ENCODE data around the gene LGMN.
"Not testable (repeated sequence)": the region's sequence is repeated elsewhere in the genome, so short reads cannot be mapped to it uniquely, and the experiment has no call there.

LGMN gene

DNA sequence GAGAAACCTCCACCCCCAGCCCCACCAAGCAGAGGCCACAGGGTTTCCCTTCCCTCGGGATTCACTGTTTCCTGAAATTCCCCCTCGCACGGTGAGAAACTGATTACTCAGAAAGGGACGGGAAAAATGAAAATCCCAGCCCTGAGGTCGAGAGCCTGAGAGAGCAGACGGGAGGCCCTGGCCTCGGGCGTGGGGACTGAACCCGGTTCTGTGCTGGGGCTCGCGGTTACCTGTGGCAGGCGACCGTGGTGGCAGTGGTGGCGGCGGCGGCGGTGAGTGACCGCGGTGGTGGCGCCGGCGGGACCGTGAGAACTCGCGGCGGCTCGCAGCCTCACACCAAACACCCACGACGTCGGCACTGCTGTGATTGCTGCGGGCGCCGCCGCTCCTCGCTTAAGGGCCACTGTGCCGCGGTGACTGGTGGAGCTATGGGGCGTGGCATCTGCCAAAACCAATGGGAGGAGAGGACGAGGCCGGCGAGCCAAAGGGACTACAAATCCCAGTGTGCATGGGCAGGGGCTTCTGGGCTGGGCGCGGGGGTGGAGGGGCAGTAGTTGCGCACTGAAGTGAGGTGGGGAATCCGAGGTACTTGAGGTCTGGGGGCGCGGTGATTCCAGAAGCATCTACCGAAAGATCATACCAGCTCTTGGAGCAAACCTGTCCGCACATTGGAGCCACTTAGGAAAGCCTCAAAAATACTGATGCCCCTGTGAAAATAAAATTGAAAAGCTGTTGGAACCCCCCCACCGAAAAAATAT is at the start of gene LGMN:
TSS of gene LGMN (minus strand) at position 369 of the 758 bp plus-strand sequence. CDS start 15,841 bp downstream, outside the sequence.
- DNase-seq (ENCODE audit: low spot score) = peak; percentile 84

DNA sequence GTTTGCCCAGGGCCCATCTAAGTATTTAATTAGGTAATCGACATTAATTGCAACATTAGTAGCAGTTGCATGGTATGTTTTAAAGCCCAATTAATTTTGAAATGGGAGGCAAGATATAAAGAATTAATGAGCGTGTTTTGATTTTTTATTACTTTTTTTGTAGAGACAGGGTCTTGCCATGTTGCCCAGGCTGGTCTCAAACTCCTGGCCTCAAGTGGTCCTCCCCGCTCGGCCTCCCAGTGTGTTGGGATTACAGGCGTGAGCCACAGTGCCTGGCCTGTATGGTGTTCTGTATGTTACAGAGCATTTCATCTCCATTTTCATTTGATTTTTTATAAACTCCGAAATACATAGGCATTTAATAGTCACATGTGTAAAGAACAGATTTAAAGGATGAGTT is 46.5 kb upstream of the LGMN start:
- no peak for DNase-seq (ENCODE audit: low spot score)

DNA sequence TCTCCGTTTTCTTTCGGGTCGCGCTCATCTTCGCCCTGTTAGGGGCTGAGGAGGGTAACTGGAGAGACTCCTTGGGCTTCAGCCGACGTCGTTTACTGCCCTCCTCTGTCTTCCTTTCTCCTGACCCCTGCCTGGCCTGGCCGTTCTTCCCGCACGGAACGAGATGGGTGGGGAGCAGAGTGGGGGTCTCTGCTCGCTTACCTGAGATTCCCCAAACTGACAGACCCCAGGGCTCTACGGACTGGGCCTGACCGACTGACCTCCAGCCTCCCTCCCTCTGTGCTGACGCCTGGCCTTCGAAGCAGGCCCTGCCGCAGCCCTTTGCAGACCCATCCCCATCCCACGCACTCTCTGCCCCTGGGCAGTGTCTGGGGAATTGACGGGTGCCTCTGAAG is 46.1 kb upstream of the LGMN start:
- DNase-seq (ENCODE audit: low spot score) = no peak

DNA sequence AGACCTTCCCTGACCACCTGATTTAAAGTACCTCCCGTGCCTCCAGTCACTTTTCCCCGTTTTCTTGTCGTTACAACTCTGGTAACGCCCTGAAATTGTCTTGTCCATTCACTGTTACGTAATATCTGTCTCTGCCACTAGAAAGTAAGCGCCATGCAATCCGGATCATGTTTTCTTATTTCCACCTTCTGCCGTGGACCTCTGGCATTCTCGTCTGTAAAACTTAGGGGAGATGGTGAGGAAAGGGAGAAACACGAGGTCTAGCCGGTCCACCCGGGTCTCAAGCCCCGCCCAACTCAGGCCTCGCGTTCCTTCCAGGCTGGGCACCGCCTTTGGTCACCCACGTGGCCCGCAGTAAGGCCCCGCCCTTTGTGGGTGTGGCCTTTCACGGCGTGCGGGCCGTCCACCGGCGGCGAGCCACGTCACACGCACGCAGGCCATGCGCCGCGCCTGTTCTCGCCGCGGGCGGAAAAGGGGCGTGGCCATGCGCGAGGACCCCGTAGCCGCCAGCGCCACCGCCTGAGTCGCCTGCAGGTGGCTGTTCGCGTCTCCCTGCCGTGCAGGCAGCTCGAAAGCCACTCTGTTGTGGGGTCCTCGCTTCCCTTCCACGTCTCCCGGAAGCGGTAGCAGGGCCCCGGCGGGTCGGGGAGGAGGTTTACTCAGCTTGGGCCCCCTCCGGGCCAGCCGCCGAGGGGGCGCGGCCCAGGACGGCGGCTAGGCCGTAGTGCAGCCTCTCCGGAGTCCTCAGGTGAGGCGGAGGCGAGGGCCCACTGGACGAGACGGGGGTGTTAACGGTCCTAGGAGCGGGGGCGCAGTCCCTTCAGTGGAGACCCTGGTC is 45.5 kb upstream of the LGMN start, which contains the start of gene GOLGA5:
TSS of gene GOLGA5 (plus strand) at position 597 of the 838 bp plus-strand sequence. CDS start 3,133 bp downstream, outside the sequence.
- peak; percentile 98 for DNase-seq (ENCODE audit: low spot score)

DNA sequence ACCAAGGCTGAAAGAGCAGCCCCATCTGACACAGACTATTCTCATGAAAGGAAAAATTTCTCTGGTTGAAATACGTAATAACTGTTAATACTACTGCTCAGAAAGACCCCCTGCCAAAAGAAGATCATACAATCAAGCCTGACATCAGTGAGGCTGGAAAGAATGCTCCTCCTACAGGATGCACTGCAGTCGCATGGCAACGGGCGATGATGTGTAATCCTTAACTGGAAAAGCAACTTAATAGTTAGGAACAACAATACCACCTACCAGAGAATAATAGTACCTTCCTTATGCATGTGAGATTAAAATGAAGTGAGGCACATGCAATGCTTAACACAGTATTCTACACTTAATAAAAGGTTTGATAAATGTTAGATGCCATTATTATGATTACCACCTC is 44.5 kb upstream of the LGMN start:
- no peak for DNase-seq (ENCODE audit: low spot score)

DNA sequence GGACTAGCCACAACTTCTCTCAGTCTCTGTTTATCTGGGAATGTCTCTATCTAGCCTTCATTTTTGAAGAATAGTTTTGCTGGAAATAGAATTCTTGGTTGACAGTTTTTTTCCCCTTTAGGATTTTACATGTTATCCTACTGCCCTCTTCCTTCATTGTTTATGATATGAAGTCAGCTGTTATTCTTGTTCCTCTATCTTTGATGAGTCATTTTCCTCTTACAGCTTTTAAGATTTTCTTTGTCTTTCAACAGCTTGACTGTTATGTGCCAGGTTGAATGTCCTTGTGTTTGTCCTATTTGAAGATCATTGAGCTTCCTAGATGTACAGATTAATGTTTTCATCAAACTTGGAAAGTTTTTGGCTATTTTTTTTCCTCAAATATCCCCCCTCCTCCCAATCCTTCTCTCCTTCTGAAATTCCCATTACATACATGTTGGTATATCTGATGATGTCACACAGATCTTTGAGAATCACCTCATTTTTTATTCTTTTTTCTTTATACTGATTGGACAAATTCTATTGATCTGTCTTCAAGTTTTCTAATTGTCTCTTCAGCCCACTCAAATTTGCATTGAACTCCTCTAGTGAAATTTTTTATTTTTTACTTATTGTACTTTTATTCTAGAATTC is 41.1 kb upstream of the LGMN start:
- DNase-seq (ENCODE audit: low spot score) = no peak

DNA sequence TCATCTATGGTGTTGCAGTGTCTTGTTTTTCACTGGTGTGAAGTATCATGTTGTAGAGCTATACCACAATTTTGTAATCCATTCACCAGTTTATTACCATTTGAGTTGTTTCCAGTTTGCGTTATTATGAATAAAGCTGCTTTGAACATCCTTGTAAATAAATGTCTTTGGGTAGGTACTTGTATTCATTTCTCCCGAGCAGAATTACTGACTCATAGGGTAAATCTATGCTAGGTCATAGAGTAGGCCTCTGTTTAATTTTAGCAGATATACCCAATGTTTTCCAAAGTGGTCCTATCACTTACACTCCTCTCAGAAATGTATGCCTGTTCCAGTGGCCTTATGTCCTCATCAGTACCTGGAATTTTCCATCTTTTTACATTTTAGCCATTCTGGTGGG is 39.1 kb upstream of the LGMN start:
- no peak for DNase-seq (ENCODE audit: low spot score)

DNA sequence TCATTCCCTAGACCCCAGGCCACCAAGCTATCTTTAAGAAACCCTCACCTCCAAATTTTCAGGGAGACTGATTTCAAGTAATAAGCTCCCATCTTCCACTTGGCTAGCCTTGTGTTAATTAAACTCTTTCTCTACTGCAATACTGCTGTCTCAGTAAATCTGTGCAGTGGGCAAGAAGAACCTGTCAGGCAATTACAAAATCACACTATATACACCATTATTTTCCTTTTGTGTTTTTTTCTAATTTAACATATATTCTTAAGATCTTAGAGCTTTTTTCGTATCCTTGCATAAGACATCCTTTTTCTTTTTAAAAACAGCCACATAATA is 38.0 kb upstream of the LGMN start:
- no peak for DNase-seq (ENCODE audit: low spot score)

DNA sequence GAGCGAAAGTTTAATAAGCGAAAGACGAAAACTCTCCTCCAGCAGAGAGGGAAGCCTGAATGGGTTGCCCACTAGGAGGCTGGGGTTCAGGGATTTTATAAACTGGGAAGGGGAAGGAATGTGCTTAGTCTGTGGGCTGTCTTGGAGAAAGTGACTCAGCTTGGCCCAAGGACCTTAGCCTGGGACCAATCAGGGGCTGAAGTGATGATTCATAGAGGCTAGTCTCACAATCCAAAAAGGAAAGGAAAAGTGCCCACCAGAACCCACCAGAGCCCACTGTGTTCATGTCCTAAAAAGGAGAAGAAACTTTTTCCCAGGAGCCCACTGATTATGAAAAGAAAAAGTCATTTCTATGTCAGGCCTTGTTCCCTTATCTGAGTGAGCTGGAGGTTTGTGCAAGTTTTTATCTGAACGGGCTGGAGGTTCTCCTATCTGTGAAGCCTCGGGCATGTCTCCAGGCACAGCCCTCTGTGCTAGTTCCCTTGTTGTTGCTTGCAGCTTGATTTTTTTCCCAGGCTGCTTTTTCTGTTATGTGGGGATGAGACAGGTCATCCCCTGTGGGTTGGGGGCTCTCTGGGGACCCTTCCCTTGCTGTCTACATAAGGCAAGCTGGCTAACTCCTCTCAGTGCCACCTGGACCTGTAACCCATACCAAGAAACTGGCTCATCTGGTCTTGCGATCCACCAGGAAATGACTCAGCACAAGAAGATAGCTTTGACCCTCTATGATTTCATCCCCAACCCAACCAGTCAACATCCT is 37.4 kb upstream of the LGMN start:
- DNase-seq (ENCODE audit: low spot score) = no peak

DNA sequence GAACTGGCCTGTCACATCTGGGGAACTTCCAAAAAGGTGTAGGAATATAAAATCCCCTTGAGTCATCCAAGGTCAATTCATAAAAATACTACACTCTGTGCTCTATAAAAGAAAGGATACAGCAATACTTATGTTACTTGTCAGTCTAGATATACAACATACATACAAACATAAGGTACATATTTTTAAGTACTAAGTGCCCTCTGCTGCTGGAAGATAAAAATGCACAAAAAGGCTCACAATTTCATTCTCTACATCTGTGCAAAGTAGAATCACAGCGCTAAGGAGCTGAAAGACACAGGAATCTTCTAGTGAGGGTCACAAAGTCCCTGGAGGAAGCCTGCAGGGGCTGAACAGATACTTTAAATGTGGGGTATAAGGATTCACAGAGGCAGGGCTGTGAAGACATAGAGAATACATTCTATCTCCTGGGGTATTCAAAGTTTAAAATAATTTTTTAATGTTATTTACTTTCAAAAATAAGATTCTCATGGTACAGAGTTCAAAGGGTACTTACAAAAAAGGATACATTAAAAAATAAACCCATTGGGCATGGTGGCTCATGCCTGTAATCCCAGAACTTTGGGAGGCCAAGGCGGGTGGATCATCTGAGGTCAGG is 35.5 kb upstream of the LGMN start:
- peak; percentile 63 for DNase-seq (ENCODE audit: low spot score)

DNA sequence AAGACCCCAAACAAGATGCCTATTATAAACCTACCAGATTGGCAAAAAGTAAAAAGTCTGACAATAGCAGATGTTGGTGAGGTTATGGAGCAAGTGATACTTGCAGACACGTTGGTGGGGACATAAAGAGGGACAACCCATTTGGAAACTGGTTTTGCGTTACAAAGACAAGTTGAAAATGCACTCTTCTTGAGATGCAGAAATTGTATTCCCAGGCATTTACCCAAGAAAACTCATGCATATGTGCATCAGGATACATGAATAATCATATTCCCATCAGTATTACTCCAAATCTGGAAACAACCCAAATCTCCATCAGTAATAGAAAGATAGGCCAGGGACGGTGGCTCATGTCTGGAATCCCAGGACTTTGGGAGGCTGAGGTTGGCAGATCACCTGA is 32.9 kb upstream of the LGMN start:
- no peak for DNase-seq (ENCODE audit: low spot score)

DNA sequence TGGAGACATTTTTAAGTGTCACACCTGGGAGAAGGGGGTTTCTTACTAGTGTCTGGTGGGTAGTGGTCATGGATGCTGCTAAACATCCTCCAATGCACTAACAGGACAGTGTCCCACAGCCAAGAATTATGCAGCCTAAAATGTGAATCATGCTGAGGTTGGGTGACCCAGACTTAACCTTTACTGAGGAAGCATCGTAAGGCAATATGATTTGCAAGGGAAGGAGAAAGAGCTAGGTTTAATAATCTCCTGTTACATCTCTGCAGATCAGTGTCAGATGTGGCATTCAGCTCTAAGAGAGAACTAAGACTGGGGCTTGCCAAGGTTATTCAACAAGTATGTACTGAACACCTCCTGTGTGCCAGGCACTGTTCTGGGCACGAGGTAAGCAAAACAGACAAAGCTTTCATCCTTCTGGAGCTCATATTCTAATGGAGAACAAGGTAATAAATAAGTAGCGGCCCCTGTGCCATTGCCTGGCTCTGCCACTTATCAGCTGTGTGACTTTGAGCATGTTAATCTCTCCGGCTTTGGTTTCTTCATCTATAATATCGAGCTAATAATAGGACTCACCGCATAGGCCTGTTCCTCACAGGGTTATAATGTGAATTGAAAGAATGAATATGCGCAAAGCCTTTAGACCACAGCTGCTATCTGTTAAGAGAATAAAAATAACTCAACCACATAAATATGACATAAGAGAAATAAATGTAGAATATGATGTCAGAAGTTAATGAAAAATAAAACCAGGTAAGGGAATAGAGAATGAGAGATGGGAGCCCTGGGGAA is 32.2 kb upstream of the LGMN start:
- DNase-seq (ENCODE audit: low spot score) = no peak

DNA sequence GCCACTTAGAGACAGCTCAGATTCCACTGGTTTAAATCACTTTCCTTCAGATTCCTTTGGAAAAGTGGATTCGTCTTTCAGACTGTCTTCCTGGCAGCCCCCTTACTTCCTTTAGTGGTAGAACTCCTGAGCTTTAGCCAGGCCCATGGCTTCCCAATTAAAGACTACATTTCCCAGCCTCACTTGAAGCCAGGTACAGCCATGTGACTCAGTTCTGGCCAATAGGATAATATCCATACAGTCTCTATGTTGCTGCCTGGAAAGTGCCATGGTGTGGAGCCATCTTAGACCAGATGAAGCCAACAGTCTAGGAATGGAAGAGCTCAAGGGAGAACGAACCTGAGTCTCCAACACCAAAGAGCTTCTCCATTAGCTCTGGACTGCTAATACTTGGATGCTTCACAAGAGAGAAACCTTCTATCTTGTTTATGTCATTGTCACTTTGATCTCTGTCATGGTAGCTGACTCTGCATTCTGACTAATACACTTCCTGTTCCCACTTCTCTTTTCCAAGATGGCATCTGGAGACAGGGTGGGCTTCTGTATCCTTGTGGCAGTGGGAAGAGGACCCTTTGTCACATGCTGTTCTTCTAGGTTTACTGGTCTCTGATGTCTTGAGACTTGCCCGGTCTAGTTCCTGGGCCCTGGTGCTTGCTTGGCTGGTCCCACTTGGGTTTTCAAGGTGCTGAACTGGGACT is 30.6 kb upstream of the LGMN start:
- not testable (repeated sequence) for DNase-seq (ENCODE audit: low spot score)

DNA sequence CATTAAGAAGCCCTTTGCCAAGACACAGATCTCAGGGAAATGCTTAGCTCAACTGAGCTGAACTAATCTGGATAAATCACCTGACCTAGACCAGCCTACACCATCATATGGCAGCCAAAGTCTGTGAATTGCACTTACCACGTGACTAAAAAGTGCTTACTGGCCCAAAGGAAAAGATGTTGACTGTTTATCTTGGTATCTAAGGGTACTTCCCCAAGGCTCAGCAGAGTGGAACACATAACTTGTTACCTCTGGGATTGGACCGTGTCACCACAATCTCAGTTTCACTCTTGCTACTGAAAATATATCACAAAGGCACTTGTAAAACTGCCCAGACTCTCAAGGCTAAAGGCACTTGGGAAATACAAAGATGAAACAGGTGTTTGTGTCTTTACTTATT is 26.9 kb upstream of the LGMN start:
- peak; percentile 90 for DNase-seq (ENCODE audit: low spot score)

DNA sequence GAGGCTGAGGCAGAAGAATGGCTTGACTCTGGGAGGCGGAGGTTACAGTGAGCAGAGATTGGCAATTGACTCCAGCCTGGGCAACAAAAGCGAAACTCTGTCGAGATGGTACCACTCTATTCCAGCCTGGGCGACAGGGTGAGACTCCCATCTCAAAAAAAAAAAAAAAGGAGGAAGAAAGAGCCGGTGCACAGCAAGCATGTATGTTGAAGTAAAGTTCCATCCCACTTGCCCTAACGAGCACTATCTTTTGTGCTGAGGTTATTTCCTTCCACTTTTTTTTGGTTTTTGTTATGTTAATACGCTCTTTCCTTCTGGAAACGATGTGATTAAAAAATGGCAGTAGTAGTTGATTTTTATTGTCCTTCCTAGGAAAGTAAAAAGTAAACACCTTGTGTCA is 26.1 kb upstream of the LGMN start:
- no peak for DNase-seq (ENCODE audit: low spot score)

DNA sequence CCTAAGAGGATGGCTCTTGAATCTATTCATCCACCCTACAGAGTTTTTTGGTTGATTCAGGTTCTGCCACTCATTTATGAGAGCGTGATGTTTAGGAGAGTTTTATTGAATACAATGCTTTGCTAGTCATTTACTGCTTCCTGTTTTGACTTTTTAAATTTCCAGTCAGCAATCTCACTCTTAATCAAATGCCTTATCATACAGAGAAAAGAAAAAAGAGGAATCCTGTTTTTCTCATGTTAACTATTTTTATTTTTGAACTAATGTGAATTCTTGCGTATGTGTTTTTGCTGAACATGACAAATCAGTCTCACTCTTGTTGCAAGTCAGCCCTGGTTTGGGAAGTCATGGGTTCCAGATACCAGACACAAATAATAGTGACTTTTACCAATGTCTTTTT is 22.1 kb upstream of the LGMN start:
- DNase-seq (ENCODE audit: low spot score) = peak; percentile 80

DNA sequence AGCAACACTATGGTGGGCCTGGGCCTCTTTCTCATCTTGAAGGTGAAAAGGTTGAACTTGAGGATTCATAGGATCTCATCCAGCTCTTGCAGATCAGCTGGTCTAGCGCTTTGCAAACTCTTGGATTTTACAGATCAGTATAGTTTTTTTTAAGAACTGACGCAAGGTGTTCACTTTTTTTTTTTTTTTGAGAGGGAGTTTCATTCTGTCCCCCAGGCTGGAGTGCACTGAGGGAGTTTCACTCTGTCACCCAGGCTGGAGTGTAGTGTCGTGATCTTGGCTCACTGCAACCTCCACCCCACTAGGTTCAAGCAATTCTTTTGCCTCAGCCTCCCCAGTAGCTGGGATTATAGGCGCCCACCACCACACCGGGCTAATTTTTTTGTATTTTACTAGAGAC is 20.4 kb upstream of the LGMN start:
- no peak for DNase-seq (ENCODE audit: low spot score)

DNA sequence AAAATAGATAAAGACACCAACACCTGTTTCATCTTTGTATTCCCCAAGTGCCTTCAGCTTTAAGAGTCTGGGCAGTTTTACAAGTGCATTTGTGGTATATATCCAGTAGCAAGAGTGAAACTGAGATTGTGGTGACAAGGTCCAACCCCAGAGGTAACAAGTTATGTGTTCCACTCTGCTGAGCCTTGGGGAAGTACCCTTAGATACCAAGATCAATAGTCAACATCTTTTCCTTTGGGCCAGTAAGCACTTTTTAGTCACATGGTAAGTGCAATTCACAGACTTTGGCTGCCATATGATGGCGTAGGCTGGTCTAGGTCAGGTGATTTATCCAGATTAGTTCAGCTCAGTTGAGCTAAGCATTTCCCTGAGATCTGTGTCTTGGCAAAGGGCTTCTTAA is 19.8 kb upstream of the LGMN start:
- peak; percentile 92 for DNase-seq (ENCODE audit: low spot score)

DNA sequence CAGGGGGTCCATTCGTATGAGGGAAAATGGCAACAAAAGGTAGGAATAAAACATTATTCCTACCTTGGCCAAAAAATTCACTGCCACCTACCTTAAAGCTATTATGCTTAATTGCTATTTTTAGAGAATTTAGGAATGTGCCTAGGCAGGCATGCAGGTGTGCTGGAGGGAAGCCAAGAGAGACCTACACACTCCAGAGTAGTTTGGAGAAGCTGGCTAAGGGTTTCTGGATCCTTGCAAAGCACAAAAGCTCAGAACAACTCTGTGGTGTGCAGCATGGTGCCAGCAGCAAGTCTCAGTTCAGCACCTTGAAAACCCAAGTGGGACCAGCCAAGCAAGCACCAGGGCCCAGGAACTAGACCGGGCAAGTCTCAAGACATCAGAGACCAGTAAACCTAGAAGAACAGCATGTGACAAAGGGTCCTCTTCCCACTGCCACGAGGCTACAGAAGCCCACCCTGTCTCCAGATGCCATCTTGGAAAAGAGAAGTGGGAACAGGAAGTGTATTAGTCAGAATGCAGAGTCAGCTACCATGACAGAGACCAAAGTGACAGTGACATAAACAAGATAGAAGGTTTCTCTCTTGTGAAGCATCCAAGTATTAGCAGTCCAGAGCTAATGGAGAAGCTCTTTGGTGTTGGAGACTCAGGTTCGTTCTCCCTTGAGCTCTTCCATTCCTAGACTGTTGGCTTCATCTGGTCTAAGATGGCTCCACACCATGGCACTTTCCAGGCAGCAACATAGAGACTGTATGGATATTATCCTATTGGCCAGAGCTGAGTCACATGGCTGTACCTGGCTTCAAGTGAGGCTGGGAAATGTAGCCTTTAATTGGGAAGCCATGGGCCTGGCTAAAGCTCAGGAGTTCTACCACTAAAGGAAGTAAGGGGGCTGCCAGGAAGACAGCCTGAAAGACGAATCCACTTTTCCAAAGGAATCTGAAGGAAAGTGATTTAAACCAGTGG is 15.5 kb upstream of the LGMN start:
- not testable (repeated sequence) for DNase-seq (ENCODE audit: low spot score)

Data from activated CD4-positive, alpha-beta T cell treated with anti-CD3 and anti-CD28 coated beads, Interleukin-2, Interleukin-4, amounts not matched to agents 100 ng/mL and 50 ng/mL, durations not matched to agents 16 hours and 8 hours (primary cell).